Measurements from ENCODE around the gene ASB10.

Gene ASB10

DNA sequence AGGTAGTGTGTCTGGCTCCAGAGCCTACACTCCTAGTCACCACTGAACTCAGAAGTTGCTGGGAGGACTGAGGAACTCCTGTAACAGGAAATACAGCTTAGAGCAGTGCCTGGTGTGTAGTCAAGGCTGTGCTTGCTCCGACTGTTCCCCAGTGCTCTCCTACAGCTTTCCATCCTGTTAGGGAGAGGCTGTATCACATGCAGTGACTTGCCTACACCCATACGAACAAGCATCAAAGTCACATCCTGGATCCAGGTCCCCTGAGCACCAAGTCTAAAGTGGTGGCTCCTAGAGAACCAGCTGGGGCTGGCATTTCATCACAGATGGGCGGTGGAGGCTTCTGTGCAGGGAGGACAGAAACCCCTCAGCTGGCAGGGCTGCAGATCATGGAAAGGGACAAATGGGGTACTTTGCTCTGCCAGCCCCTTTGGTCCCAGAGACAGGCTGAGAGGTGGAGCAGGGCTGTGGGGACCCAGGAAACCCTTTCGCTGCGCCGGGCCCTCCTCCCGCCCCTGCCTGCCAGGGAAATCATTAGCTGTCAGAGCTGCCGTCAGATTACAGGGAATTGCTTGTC is 7.7 kb downstream of the ASB10 start:
- H3K4me1 ChIP-seq (ENCODE audit: insufficient read depth, low read length), result no peaks in the 10 kb centered on the region
- no peak overlapping the region for H3K4me3 ChIP-seq (ENCODE audit: low read length)
- no peaks in the 10 kb centered on the region for H3K36me3 ChIP-seq (ENCODE audit: insufficient read depth, low read depth, low read length)
- H3K9ac ChIP-seq (ENCODE audit: low read depth, low read length), result no peak overlapping the region
- H3K9me3 ChIP-seq (ENCODE audit: insufficient read depth, low read depth, low read length), result no peaks in the 10 kb centered on the region
- H3K27ac ChIP-seq (ENCODE audit: low read length), result no peak overlapping the region
- peaks cover 31% of the 10 kb centered on the region for H3K27me3 ChIP-seq (ENCODE audit: insufficient read depth, low read length)

DNA sequence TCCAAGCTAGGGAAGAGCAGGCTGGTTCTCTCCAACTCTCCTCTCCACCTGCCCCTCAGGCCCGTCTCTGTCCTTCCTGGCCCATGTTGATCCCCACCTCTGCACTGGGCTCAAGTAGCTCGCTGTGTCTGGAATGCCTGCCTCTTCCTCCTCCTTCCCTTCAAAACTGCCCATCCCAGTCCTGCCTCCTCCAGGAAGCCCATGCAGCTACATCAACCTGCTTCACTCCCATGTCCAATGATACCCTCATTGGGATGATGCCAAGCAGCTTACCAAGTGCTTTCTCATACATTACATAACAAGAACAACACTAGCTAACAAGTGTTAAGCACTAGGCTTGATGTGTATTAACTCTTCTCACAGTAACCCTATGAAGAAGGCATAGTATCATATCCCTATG is 8.2 kb downstream of the ASB10 start:
- Histone ChIP-seq H3K4me1 (ENCODE audit: insufficient read depth, low read length) (no peaks in the 10 kb centered on the region), H3K4me3 (ENCODE audit: low read length) (no peak overlapping the region), H3K9ac (ENCODE audit: low read depth, low read length) (no peak overlapping the region), H3K27ac (ENCODE audit: low read length) (no peak overlapping the region), H3K36me3 (ENCODE audit: insufficient read depth, low read depth, low read length) (no peaks in the 10 kb centered on the region), H3K9me3 (ENCODE audit: insufficient read depth, low read depth, low read length) (no peaks in the 10 kb centered on the region), H3K27me3 (ENCODE audit: insufficient read depth, low read length) (peaks cover 32% of the 10 kb centered on the region)

DNA sequence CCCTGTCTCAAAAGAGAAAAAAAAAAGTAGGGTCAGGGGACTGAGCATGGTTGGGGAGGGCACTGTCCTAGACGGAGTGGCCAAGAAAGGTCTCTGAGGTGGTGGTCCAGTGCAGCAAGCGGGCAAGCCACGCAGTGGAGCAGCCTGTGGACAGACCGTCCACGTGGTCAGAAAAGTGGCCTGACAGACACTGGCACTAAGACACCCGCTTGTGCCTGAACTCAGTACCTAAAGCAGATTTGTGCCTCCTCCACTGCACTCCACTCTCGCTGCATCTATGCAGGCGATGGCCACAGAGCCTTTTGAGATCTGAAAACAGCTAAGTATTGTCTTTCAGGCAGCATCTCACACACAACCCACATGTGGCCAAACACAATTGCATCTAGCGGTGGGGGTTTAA is 8.8 kb downstream of the ASB10 start:
- Histone ChIP-seq H3K4me3 (ENCODE audit: low read length) (no peak overlapping the region), H3K9ac (ENCODE audit: low read depth, low read length) (no peak overlapping the region), H3K4me1 (ENCODE audit: insufficient read depth, low read length) (no peaks in the 10 kb centered on the region), H3K27me3 (ENCODE audit: insufficient read depth, low read length) (peaks cover 37% of the 10 kb centered on the region), H3K36me3 (ENCODE audit: insufficient read depth, low read depth, low read length) (no peaks in the 10 kb centered on the region), H3K9me3 (ENCODE audit: insufficient read depth, low read depth, low read length) (no peaks in the 10 kb centered on the region), H3K27ac (ENCODE audit: low read length) (no peak overlapping the region)

DNA sequence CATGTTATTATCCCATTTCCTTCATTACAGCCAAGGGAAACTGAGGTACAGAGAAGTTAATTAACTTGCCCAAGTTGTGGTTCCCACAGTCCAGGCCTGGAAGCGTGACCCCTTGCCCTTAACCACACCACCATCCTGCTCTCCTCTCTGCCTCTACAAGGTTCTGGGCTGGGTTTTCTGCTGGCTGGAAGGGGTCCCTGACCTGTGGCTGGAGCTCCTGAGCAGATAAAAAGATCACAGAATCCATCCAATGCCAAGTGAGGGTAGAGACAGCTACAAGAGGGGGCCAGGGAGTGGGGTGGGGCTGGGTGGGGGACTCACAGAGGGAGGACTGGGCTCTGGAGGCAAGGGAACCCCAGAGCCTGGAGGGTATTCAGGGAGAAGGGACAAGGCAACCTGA is 9.7 kb downstream of the ASB10 start:
- H3K36me3 ChIP-seq (ENCODE audit: insufficient read depth, low read depth, low read length), result no peaks in the 10 kb centered on the region
- H3K4me1 ChIP-seq (ENCODE audit: insufficient read depth, low read length), result no peaks in the 10 kb centered on the region
- H3K4me3 ChIP-seq (ENCODE audit: low read length), result no peak overlapping the region
- no peaks in the 10 kb centered on the region for H3K9me3 ChIP-seq (ENCODE audit: insufficient read depth, low read depth, low read length)
- H3K27me3 ChIP-seq (ENCODE audit: insufficient read depth, low read length), result peaks cover 41% of the 10 kb centered on the region
- no peak overlapping the region for H3K27ac ChIP-seq (ENCODE audit: low read length)
- H3K9ac ChIP-seq (ENCODE audit: low read depth, low read length), result no peak overlapping the region

DNA sequence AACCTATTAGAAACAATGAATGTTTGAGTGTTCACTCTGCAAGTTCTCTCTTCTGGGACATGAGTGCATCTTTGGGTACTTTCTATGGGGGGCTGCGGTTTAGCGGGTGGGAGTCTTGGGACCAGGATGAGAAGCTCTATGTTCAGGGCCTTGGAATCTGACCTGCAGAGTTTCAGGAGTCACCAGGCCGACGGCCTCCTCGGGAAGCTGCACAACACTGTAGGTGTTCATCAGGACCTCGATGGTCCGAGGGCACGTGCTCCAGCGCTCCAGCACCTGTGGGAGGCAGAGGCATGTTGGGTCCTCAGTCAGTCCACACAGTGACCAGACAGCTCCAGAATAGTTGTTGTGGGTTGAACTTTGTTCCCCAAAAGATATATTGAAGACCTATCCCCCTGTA is 10.6 kb downstream of the ASB10 start:
- H3K36me3 ChIP-seq (ENCODE audit: insufficient read depth, low read depth, low read length), result no peaks in the 10 kb centered on the region
- H3K27me3 ChIP-seq (ENCODE audit: insufficient read depth, low read length), result peaks cover 49% of the 10 kb centered on the region
- no peak overlapping the region; the same call in 1 of the 2 replicates for H3K4me3 ChIP-seq (ENCODE audit: low read length)
- no peaks in the 10 kb centered on the region for H3K9me3 ChIP-seq (ENCODE audit: insufficient read depth, low read depth, low read length)
- H3K4me1 ChIP-seq (ENCODE audit: insufficient read depth, low read length), result no peaks in the 10 kb centered on the region
- H3K9ac ChIP-seq (ENCODE audit: low read depth, low read length), result no peak overlapping the region
- H3K27ac ChIP-seq (ENCODE audit: low read length), result no peak overlapping the region

DNA sequence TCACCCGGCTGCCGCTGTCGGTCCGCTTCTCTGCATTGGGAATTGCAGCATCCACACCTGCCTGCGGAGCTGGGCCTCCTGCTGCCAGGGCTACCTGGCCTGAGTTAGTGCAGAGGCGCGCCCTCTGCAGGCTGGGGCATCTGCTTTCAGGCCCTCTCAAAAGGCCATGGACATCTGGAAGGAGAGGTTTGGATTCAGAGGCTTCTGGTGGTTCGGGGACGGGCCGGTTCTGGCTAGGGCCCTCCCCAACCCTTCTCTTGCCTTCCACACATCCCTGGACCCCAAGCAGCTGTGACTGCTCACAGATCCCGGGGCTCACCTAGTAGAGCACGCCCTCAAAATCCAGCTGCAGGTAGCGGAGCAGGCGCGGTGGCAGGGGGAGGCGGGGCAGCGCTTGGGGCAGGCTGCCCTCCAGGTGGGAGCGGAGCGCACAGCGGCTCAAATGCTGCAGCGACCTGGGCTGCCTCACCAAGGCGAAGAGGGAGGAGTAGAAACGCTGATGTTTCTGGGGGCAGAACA is 11.2 kb downstream of the ASB10 start:
- no peaks in the 10 kb centered on the region for H3K9me3 ChIP-seq (ENCODE audit: insufficient read depth, low read depth, low read length)
- no peak overlapping the region for H3K27ac ChIP-seq (ENCODE audit: low read length)
- no peak overlapping the region; the same call in 1 of the 2 replicates for H3K4me3 ChIP-seq (ENCODE audit: low read length)
- no peak overlapping the region for H3K9ac ChIP-seq (ENCODE audit: low read depth, low read length)
- peaks cover 55% of the 10 kb centered on the region for H3K27me3 ChIP-seq (ENCODE audit: insufficient read depth, low read length)
- no peaks in the 10 kb centered on the region for H3K36me3 ChIP-seq (ENCODE audit: insufficient read depth, low read depth, low read length)
- no peaks in the 10 kb centered on the region for H3K4me1 ChIP-seq (ENCODE audit: insufficient read depth, low read length)

DNA sequence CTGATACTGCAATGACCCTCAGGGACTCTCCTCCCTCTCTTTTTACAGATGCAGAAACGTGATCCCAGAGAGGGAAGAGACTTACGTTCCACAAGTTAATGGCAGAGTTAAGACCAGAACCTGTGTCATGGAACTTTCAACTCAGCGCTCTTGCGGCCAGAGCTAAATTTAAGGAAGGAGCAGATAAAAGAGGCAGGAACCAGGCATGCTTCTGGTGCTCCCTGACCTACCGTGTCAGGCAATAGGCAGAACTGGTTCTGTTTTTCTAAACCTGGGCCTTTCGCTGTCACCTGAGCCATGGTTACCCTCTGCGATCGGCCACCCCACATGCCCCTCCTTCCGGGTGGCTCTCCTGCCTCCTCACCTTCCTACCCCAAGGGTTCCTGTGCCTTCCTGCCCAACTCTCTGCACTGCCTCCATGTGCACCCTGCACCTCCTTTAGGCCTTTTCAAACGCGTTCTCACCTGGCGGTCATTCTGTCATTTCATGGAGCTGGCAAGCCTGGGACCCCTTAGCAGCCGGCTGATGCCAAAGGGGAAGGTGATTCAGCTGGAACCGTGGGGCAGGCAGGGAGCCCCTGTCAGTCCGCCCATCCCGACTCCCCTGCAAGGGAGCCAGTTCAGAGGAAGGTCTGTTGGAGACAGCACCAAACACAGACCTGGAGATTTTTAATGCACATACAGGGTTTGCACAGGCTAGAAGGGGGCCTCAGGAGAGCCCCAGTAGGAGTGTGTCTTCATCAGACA is 11.8 kb downstream of the ASB10 start:
- Histone ChIP-seq H3K4me1 (ENCODE audit: insufficient read depth, low read length) (no peaks in the 10 kb centered on the region), H3K27ac (ENCODE audit: low read length) (no peak overlapping the region), H3K9me3 (ENCODE audit: insufficient read depth, low read depth, low read length) (no peaks in the 10 kb centered on the region), H3K27me3 (ENCODE audit: insufficient read depth, low read length) (peaks cover 61% of the 10 kb centered on the region), H3K9ac (ENCODE audit: low read depth, low read length) (no peak overlapping the region), H3K4me3 (ENCODE audit: low read length) (no peak overlapping the region), H3K36me3 (ENCODE audit: insufficient read depth, low read depth, low read length) (no peaks in the 10 kb centered on the region)

DNA sequence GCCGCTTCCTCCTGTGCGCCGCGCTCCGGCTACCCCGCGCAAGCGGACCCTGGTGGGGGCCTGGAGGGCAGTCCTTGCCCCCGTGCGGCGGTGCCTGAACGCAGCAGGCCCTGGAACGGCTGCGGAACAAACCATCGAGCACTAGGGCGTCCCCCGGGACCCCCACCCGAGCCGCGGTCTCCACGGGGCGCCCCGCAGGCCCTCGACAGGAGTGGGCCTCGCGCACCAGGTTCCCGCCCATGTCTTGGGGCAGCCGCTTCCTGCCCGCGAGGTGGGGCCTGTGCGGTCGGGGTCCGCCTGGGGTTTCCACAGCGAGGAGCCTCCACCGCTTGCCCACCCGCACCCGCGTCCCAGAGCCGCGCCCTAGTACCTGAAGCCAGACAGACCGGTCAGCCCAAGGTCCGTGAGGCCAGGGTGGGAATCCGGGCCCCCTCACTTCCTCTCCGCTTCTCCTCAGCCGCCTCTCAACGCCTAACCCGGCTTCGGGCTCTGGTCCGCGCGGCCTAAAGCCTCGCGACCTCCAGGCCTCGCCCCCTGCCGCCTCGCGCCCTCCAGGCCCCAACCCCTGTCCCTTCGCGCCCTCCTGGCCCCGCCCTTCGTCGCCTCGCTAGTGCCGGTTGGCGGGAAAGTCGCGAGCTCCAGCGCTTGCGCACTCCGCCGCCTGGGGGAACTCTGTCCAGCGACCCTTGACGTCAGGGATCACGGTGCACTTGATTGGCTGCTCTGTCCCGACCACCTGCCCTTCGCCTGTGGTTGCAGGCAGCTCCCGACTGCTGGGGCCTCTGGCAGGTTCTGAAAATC is 12.6 kb downstream of the ASB10 start:
- H3K4me3 ChIP-seq (ENCODE audit: low read length), result no peak overlapping the region
- H3K4me1 ChIP-seq (ENCODE audit: insufficient read depth, low read length), result no peaks in the 10 kb centered on the region
- H3K27ac ChIP-seq (ENCODE audit: low read length), result no peak overlapping the region
- H3K36me3 ChIP-seq (ENCODE audit: insufficient read depth, low read depth, low read length), result no peaks in the 10 kb centered on the region
- H3K9ac ChIP-seq (ENCODE audit: low read depth, low read length), result no peak overlapping the region
- H3K9me3 ChIP-seq (ENCODE audit: insufficient read depth, low read depth, low read length), result no peaks in the 10 kb centered on the region
- peaks cover 69% of the 10 kb centered on the region for H3K27me3 ChIP-seq (ENCODE audit: insufficient read depth, low read length)

DNA sequence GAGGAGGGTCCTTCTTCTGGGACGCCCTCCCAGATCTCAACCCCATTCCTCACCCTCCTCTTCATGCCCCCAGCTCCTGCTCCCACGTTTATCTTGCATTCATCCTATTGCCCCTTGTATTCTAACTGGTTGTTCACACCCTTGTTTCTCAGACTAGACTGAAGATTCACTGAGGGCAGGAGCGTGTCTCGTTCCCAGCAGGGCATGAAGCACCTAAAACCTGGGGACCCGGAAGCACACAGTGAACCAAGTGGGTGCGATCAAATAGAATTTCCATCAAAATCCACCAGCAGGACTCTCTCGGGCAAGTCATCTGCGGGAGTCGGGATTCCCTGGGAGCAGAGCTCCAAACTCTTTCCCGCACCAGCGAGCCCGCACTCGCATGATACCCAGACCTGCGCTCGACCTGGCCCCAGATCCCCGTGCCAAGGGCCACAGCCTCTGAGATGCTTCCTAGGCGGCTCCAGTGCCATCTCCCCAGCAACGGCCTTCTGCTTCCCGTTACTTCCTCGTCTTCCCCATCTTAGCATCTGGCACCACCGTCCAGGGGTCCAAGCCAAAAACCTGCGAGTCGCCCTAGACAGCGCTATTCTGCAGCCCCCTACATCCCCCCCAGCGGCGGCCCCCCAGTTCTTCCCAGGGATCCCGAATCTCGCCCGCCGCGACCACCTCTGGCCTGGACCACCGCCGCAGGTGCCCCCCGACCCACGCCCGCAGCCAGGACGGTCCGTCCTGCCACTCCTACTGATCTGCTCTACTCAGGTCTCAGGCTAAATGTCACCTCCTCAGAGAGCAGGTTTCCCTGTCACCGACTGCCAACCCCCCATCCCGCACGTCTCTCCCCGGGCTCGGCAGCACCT is 13.4 kb downstream of the ASB10 start:
- Histone ChIP-seq H3K36me3 (ENCODE audit: insufficient read depth, low read depth, low read length) (no peaks in the 10 kb centered on the region), H3K4me1 (ENCODE audit: insufficient read depth, low read length) (0 out of 2 replicates have a peak, but pooled peaks cover under 1% of the 10 kb centered on the region), H3K9me3 (ENCODE audit: insufficient read depth, low read depth, low read length) (no peaks in the 10 kb centered on the region), H3K9ac (ENCODE audit: low read depth, low read length) (no peak overlapping the region), H3K27me3 (ENCODE audit: insufficient read depth, low read length) (peaks cover 77% of the 10 kb centered on the region), H3K27ac (ENCODE audit: low read length) (no peak overlapping the region), H3K4me3 (ENCODE audit: low read length) (no peak overlapping the region)

DNA sequence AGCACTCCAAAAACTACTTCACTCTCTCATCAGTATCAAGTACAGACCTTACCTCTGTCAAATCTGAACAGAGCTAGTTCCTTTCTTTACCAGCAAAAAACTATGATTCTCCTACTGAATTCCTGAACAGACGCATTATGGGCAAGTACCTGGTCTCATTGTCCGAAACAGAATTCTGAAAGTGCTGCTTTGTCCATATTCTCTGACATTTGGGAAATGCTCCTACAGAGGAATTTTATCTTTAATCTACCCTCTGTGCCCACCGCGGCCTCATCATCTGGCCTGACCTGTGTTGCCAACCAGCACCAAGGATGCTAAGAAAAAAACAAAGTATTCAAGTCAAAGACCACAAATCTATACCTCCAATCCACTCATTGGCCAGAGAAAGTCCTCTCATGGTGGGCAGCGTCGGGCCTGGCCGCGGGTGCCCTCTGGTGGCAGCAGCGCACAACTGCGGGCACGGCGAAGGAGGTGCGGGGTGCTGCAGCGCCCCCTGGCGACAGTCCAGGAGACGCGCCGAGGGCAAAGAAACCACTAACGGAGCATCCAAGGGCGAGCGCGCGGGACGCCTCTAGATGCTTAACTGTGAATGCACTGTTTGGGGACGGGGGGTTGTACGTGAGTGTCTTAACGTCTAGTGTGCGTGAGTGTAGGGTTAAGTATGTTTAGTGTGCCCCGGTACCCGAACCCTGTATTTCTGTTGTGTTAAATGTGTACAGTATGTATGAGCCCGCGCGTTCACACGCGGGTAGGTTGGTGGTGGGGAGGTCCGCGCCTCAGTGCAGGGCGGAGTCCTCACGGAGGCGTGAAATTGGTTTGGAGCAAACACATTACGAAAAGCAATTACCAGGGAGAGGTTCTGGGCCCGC is 14.5 kb downstream of the ASB10 start:
- no peak overlapping the region for H3K9ac ChIP-seq (ENCODE audit: low read depth, low read length)
- H3K9me3 ChIP-seq (ENCODE audit: insufficient read depth, low read depth, low read length), result no peaks in the 10 kb centered on the region

More for the DNA sequence above, 14.5 kb downstream of the ASB10 start:
- no peak overlapping the region for H3K4me3 ChIP-seq (ENCODE audit: low read length)
- peaks cover 88% of the 10 kb centered on the region for H3K27me3 ChIP-seq (ENCODE audit: insufficient read depth, low read length)
- no peak overlapping the region for H3K27ac ChIP-seq (ENCODE audit: low read length)
- H3K36me3 ChIP-seq (ENCODE audit: insufficient read depth, low read depth, low read length), result no peaks in the 10 kb centered on the region
- 0 out of 2 replicates have a peak, but pooled peaks cover 3% of the 10 kb centered on the region for H3K4me1 ChIP-seq (ENCODE audit: insufficient read depth, low read length)

Data from iPS-20b (cell line).